HG02678 (cell line): ENCODE data around the gene TUBA3D.
"Not testable (repeated sequence)": the region's sequence is repeated elsewhere in the genome, so short reads cannot be mapped to it uniquely, and the experiment has no call there.

Experiments used
- ATAC-seq: cut with Tn5 transposase; IDR thresholded peaks from one replicate; pipeline ENCODE4 v1.9.1; 2021; ENCODE audit warnings: mild to moderate bottlenecking, moderate library complexity; ENCODE audit not compliant: unreplicated experiment

TUBA3D gene

GRCh38 chr2:131483981-131484820 lies 8.3 kb downstream of the TUBA3D start:
- not testable (repeated sequence) for ATAC-seq

DNA sequence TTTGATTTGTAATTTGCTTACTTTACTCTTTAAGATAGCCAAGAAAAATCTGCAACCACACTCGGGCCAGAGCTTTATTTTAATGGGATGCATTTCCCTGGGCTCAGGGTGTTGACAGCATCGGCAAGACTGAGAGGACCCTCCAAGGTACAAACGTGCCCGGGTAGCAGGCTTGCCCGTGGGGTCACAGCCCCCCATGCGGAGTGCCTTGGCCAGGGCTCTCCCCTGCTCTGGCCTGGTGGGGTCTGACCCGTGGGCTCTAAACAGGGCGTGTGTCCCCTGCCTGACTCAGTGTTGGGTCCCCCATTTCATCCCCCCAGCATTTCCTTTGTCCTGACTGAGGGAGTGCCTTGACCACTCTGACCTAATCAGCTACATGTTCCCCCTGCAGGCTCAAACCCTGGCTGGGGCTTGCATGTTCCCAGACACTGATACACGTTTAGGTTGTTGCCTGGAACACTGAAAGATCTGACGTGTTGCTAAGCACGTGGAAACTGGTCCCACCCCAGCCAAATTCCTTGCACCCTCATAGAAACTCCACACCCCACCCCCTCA lies 9.1 kb downstream of the TUBA3D start:
- ATAC-seq, result not testable (repeated sequence)

DNA sequence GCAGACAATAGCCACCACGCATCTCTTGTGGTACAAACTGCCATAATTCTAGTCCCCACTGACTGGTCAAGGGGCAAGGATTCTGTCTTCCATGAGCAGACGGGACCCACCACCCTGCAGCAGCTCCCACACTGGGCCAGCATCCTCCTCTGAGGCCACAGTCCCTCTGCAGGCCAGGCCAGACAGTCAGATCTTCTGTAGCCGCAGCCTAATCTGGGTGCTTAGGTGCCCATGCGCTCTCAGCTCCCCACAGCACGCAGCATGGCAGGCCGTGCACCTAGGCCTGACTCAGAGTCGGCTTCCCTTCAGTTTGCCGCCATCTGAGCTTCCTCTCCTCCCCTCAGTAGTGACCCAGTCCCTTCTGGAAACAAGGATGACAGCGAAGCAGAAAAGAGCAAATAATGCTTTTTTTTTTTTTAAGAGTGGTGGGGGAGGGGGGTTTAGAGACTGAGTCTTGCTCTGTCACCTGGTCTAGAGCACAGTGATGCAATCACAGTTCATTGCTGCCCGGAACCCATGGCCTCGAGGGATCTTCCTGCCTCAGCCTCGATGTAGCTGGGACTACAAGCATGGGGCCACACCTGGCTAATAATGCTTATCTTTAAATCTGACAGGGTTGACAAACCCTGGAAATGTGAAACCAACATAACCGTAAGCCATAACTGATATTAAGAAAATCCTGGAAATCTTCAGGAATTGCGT lies 10.4 kb downstream of the TUBA3D start:
- ATAC-seq, result not testable (repeated sequence)

DNA sequence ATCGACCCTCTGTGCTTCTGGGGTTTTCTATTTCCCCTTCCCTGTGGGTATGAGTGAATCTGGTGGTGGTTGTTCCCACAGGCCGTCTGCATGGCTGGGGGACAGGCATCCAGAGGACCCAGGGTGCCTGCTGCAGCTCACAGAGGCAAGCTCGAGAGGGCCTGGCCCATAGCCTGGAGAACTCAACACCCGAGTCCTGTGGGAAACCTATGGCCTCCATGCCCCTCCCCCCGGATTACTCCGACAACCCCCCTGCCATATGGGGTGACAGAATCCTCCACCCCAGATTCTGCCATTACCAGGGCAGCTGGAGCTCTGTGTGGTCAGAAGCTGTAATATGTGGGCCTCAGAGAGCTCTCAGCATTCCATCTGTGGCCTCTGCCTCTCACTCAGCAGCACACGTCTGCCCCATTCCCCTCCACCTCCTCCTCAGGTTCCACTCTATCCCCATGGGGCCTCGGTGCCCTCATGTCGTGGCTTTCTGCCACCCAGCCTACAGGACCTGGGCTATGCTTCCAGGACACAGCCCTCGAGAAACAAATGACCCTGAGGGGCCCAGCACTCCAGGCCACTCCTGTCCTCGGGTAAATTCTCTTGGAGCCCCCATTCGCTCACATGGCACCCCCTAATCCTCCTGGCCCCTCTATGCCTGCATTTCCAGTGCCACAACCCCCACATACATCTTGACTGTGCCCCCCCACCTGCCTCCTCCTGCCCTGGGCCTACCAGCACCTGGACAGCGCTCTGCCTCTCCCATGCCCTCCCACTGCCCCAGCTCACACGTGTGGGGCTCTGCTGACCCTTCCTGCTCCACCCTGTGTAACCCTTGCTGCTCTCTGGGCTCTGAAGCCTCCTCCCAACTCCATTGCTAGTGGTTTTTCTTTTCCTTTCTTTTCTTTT lies 12.6 kb downstream of the TUBA3D start:
- ATAC-seq, result no peak

DNA sequence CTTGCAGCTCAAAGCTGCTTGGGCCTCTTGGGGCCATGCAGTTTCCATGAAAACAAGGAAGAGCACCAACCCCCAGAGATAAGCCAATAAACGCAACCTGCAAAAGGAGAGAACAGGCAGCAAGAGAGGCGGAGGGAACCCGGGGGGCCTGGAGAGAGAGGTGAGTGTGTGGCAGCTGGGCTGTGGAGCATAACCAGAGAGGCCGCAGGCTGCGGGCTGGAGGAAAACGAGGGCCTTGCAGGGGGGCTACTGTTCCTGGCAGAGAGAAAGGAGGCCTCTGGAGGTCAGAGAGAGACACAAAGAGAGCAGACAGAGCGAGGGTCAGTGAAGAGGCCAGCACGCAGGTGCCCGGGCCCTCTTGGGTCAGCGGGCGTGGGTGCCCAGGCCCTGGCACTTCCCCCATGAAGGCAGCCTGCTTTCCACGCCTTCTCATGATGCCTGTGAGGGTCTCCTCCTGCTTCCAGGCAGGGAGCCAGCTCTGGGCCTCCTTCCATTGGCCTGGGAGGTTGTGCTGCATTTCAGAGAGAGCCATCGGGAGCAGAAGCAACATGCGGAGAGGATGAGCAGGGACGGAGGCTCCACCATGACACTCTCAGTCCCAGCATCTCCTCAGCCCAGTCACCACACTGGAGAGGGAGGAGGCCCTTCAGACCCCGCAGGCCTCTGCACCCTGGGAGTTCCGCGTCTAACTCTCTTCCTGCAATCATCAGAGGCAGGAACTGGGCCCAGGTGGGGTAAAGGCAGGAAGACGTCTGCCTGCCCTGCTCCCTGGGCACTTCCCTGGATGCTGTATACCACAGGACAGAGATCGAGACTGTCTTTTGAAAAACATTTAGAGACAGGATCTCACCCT lies 14.9 kb downstream of the TUBA3D start:
- not testable (repeated sequence) for ATAC-seq

DNA sequence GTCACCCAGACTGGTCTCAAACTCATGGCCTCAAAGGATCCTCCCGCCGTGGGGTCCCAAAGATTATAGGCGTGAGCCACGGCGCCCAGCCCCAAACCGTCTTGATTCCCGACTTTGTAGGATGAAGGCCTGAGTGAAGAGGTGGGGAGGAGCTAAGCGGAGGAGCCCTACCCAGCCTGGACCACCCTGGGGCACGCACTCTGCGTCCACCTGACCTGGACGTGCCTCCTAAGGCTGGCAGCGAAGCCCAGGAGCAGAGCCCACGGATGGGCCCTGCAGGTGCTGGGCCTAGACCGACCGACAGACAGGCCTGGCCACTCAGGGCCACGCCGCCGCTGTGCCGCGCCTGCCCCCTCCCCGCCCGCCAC lies 15.5 kb downstream of the TUBA3D start:
- ATAC-seq, result peak; percentile 7

- peak; percentile 15 for ATAC-seq
Measured at GRCh38 chr2:131492015-131492417, 16.1 kb downstream of the TUBA3D start, which contains the start of gene MZT2A. Gene MZT2A, minus strand, starts transcription at chr2:131492397. Its CDS starts 21 bp downstream, at chr2:131492376.

GRCh38 chr2:131492418-131493198 lies 16.7 kb downstream of the TUBA3D start:
- peak; percentile 67 for ATAC-seq

GRCh38 chr2:131493199-131493968 lies 17.5 kb downstream of the TUBA3D start:
- peak; percentile 22 for ATAC-seq

DNA sequence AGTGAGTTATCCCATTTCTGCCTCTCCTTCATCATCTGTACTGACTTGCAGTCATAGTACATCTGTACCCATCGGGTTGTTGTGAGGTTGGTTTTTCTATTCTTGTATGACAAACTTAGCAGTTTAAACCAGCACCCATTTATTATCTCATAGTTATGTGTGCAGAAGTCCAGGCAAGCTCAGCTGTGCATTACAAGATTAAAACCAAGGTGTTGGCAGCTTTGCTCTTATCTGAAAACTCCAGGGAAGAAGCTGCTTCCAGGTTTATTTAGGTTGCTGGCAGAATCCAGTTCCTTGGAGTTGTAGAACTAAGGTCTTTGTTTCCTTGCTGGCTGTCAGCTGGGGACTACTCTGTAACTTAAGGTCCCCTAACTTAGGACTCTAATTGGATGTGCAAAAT lies 19.6 kb downstream of the TUBA3D start:
- ATAC-seq, result not testable (repeated sequence)

GRCh38 chr2:131498321-131498973 lies 22.5 kb downstream of the TUBA3D start:
- ATAC-seq, result peak; percentile 93

GRCh38 chr2:131503587-131503986 lies 27.7 kb downstream of the TUBA3D start:
- not testable (repeated sequence) for ATAC-seq

DNA sequence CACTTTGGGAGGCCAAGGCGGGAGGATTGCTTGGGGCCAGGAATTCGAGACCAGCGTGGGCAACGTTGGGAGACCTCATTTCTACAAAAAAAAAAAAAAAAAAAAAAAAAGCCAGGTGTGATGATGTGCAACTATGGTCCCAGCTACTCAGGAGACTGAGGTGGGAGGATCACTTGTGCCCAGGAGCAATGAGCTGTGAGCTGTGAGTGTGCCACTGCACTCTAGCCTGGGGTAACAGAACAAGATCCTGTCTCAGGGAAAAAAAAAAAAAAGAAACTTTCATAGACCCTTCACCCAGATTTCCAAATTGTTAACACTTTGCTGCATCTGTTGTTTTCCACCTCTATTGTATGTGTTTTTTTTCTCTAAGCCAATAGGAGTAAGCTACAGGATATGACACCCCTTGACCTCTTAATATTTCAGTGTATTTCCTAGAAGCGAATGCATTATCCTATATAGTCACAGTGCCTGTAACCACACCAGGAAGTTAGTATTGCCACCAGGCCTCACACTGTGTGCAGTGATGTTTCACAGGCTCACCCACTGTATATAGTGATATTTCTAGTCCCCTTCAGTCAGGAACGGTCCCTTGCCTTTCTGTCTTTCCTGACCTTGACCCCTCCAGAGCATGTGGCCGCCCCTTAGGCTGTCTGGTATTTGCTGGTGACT lies 28.3 kb downstream of the TUBA3D start:
- ATAC-seq, result not testable (repeated sequence)

DNA sequence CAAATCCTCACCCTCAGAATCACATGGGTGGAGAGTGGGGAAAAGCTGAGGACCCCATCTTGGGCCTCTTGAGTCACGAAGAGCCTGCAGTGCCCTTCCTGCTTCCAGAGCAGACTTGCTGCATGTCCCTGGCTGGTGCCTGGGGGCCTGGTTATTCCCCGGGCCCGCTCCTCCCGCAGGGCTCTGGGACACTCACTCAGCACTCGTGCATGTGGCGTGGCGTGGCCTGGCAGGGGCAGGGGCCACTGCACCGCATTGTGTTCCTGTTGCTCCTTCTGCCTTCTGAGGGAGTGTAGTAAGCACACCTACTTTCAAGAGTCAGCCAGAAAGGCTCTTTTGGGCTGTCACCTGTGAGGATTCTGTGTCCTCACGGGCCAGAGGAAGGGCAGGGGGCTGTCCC lies 33.7 kb downstream of the TUBA3D start:
- no peak for ATAC-seq

DNA sequence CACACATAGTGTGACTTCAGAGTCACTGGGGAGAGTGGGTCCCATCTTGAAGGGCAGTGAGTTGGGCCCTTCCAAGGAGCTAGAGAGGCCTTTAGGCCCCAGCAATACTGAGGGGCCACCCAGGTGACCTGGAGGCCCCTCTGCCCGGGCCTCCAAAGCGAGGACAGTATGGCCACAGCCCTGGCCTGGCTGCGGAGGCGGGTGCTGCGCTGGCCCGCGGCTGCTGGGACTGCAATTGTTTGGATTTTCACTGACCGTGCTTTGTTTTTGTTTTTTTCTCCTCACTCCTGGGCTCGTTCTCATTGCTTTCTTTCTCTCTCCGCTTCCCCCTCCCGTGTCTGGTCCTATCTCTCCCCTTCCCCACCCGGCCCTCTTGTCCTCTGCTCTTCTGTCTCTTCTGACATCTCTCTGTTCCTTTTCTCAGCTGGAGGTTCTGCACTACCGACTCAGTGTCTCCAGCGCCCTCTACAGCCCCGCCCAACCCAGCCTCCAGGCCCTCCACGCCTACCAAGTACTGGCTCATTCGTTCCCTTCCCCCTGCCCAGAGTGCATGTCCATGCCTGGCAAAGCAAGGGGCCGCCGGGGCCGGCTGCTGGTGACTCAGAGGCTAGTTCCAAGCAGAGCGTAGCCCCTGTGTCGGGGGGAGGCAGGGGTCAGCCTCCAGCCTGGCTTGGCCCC lies 35.5 kb downstream of the TUBA3D start:
- not testable (repeated sequence) for ATAC-seq

DNA sequence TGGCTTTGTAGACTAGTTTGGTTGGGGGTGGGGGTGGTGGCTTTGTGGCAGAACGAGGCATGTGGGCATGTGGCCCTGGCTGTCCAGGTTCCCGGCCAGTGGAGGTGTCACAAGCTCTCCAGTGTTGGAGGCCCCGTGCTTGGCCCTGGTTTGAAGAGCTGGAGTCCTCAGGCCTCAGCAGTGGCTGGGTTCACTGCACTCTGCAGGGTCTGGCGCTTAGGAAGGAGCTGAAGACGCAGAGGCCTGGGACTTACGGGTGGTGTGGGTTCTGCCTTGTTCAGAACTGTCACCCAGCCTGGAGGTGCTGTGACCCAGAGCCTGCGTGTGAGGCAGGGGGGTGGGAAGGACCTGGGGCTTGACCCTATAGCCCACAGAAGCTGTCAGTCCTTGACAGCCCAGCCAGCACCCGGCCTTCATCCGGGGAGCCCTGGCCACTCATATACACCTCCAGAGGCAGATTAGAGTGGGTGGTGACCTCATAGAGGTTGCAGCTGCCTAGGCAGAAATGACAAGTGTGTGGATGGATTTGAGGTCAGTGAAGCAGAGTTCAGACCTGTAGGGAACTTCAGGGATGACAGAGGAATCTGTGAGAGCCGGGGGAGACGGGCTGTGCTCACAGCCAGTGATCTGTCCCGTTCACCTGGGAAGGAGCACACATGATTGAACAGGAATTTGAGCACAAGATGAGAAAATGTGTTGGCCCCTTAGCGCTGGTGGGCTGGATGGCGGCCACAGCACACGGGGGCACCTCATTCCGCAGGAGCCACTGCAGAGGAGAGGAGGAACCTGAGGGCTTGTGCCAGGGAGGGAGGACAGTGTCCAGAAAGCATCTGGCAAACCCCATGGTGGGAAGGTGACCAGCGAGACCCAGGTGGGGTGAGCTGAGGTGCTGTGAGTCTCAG lies 36.3 kb downstream of the TUBA3D start:
- ATAC-seq, result not testable (repeated sequence)
